RPMI7951 (cell line): ENCODE data around the gene IRF1. TPM values are rescaled to one million over a fixed set of nuclear protein-coding genes. Genes with fewer than 3 reads are reported as not detected.
"Not testable (repeated sequence)": the region's sequence is repeated elsewhere in the genome, so short reads cannot be mapped to it uniquely, and the experiment has no call there.

ENCODE experiments used
- DNase-seq: peaks from one replicate; pipeline ENCODE4 v3.0.0-alpha.2; 2012; ENCODE audit warnings: low read depth
- total RNA-seq: library from RNA; depleted of rRNA; stranded (reverse); fragments of >200 nt; shearing (Covaris generic); gene quantifications from 2 replicates; pipeline ENCODE4 v1.2.3, GENCODE V29; 2014

Gene IRF1
- total RNA-seq, 1 experiment from 2014 or later, result 42.1 TPM

DNA sequence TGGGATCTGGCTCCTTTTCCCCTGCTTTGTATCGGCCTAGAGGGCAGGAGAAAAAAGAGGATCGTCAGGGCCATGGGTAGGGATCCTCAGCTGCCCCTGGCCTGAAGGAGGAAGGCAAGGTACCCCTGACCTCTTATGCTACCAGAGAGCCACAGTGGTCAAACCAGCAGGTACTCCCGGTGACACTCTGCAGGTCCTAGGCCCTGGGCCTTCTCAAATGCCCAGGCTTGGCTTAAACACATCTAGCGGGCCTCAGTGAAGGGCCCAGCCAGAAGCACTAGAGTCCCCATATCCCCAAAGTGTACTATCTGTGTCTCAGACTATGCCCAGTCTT is 3.5 kb downstream of the IRF1 start:
- DNase-seq, result no peak

DNA sequence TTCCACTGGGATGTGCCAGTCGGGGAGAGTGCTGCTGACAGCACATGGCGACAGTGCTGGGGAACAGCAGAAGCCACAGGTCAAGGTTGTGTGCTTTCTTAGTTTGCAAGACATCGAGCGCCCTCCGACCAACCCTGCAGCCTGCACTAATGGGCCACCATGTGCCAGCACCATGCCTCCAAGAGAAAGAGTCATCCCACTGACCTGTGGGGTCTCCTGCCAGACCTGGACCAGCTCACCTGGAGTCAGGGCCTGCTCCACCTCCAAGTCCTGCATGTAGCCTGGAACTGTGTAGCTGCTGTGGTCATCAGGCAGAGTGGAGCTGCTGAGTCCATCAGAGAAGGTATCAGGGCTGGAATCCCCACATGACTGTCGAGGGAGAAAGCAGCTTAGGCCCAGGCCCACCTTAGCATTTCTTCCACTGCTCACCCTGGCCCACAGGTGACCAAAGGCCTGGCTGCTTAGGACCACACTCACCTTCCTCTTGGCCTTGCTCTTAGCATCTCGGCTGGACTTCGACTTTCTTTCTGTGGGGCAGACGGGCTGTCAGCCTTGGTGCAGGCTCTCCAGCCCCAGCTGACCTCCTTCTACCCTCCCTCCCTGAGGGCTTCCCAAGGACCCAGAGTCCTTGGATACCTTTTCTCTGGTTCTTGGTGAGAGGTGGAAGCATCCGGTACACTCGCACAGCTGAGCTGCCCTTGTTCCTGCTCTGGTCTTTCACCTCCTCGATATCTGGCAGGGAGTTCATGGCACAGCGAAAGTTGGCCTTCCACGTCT is 4.1 kb downstream of the IRF1 start:
- no peak for DNase-seq

DNA sequence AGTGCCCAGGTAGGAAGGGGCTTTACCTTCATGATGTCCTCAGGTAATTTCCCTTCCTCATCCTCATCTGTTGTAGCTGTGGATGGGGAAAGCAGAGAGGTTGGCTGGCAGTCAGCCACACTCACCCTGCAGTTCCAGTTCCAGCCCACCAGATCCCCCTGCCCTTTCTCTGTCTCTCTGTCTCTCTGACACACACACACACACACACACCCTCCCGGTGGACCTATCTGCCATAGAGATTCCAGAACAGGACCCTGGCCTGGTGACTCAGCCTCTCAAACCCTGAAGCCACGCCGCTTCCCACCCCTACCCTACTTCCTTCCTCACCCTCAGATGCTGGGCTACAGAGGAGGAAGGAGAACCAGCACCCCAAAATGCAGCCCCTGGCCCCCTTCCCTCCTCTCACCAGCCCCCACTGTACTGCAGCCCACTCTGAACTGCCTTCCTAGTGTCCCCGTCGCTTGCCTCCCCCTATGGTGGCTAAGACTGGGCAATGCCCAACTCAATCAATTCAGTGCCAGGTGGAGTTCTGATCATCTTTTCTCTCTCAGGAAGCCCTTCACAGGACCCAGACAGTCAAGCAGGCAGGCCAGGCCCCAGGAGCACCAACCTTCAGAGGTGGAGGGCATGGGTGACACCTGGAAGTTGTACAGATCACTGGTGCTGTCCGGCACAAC is 4.8 kb downstream of the IRF1 start:
- no peak for DNase-seq

DNA sequence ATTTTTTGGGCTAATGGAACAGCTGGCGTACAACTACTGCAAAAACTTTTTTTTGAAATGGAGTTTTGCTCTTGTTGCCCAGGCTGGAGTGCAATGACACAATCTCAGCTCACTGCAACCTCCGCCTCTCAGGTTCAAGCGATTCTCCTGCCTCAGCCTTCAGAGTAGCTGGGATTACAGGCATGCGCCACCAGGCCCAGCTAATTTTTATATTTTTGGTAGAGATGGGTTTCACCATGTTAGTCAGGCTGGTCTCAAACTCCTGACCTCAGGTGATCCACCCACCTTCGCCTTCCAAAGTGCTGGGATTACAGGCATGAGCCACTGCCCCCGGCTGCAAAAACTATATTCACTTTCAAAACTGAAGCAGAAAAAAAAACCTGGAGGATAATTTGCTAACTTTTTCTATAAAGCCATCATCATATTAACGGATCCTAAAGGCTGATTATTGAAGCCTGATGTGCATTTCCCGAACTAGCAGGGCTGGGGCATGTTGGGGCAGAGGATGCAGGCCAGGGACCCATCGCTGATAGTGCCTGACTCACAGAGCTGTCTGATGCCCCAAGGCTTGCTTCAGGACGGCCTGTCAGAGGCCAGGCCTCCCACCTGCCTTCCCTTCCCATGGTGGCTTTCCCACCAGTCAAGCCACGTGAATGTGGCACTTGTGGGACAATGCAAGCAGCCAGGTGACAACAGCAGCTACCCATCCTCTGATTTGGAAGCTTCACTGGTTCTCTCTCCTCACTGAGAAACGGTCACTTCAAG is 5.5 kb downstream of the IRF1 start:
- not testable (repeated sequence) for DNase-seq

DNA sequence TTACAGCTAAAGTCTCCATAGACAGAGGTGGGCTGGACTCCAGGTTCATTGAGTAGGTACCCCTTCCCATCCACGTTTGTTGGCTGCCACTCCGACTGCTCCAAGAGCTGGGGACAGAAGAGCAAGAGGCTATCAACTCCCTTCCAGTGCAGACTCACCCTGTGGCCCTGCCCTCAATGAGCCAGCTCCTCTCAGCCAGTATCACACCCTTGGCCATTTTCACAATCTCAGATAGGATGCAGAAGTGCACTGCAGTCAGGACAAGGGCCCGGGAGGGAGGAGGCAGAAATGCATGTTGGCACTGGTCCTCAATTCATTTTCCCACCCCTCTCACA is 6.2 kb downstream of the IRF1 start:
- no peak for DNase-seq

DNA sequence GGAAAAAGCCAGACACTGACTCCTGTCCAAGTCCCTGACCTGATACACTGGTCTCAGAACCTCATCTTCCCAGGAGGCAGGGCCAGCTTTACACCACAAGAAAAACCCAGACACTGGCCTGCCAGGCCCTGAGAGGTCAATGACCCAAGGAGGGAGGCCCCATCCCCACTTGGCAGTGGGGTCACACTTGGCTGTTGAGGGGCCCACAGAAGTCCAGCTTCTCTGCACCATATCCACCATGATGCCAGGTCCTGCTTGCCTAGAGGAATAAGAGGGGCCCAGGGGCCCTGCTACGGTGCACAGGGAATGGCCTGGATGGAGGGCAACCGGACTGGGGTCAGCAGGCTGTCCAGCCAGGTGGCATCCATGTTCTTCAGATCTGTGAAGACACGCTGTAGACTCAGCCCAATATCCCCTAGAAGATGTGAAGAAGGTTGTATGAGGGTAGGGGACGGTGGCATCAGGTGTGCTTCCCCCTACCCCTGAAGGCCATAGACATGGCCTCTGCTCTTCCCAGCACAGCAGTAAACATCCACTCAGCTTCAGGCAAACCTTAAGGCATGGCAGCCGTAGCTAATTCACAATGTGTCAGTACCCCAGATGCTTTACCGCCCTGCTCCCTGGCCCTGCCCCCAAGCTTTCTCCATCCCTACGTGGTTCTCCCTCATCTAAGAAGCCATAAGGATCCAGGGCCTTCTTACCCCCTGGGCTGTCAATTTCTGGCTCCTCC is 6.7 kb downstream of the IRF1 start:
- DNase-seq, result no peak

DNA sequence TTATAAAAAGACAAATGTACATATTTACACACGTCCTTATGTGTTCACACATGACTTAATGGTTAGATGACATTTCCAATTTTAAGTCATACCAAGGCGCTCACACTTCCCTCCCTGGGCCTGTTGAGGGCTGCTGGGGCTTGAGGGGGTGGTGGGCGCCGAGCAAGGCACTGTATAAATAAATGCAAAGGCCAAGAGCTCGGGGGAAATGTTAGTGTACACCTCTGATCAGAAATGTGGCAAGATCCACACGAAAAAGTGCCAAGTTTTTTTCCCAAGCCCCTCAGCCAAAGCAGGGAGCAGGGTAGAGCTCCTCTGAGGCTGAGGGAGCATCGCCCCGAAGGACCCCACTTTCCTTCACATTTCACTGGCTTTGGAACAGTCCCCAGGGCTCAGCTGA is 7.5 kb downstream of the IRF1 start:
- DNase-seq, result no peak

DNA sequence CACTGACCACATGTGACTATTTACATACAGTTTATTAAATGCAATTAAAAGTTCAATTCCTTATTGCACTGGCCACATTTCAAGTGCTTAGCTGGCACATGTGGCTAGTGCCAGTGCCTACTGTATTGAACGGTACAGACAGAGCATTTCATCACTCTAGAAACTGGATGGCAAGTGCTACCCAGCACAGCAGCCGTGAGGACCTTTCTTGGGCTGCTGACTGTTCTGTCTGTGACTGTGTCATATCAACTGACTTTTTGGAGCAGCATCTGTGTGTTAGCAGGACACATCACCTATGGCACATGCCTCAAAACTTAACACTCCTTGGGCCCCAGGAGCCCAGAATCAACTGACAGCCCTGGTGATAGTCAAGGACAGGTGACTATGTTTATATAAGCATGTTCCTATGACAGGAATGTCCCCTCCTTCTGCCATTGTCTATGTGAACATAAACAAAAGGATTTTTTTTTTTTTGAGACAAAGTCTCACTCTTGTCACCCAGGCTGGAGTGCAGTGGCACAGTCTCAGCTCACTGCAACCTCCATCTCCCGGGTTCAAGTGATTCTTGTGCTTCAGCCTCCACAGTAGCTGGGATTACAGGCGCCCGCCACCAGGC is 8.9 kb downstream of the IRF1 start:
- DNase-seq, result no peak

DNA sequence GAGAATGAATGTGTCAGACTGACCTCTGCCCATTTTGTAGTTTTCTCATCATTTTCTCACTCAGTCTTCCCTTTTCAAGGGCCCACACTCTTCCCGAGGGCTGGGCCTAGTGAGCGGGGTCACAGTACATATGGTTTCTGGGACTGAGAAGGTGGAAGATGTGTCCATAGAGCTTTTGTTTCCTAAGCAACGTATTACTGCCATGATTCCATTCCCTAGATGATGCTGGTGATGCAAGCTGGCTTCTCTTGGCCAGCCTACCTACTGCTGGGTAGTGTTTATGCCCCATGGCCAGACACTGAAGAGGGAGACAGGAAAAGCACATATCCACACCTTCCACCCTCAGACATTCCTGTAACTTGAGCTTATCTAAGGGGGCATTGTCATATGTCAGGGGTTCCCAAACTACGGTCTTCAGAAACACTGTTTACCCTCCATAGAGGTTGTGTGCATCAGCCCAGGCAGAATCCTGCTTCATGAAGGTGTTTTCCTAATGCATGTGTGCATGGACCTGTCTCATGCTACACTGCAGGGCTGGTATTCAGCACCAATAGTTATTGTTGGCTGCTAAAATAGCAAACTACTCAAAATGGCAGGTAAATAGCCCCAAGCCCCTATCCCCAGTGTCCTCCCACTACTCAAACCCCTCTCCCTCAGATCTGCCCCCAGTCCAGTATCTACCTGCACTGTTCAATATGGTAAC is 9.5 kb downstream of the IRF1 start:
- DNase-seq, result no peak

DNA sequence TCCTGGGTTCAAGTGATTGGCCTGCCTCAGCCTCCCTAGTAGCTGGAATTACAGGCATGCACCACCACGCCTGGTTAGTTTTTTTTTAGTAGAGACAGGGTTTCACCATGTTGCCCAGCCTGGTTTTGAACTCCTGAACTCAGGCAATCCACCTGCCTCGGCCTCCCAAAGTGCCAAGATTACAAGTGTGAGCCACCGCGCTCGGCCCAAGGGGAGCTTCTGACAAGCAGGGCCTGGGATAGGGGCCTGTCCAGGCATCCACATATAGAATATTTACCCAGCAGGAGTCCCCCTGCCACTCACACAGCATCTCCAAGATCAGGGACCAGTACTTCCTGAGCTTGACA is 10.1 kb downstream of the IRF1 start:
- DNase-seq, result no peak

DNA sequence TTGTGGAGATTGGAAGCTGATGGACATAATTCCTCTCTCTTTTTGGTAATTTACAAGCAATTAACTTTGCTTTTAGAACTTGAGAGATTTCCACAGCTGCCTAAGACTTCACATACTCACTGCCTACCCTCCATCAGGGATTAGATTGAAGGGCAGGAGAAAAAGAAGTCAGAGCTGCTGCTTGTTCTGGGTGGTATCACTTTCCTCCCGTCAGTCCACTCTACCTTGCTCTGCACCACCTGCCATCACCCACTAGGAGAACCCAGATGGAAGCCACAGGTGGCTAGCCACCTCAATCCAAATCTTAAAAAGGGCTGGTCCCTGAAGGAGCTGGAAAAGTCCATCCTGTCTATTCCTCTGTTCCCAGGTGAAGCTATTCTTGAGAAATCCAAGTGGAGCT is 10.5 kb downstream of the IRF1 start:
- no peak for DNase-seq

DNA sequence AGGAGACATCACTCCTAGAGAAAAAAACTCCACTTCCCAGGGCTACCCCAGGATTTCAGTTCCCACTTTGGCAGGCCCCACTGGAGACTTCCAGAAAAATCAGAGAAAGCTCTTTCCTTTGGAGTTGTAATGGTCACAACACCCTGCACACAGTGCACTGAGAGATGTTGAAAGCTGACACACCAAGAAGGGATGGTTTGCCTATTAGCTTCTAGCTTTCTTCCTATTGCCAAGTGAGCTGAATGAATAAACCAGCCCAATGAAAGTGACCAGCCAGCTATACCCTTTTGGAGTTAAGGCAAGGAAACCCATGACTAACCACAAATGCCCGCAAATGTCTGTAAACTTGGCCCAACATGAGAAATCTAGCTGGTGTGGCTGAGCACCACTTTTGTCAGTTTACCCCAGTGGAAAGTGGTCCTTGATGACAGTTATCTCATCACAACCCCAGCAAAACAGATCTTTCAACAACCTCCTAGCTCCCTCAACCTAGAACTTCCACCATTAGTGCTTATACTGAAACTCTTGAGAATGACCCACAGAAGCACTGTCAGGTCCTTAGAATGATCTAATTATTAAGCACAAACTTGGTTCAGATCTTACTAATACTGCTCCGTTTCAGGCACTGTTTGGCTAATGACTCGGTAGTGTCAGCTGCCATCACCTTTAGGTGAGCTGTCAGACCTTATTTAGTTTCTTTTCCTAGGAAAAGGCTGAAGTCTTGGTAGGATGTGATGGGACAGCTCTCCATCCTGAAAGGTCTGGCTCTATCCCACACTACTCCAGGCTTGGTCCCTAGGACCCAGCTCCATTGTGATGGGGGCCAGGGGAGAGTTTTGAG is 11.2 kb downstream of the IRF1 start:
- no peak for DNase-seq

DNA sequence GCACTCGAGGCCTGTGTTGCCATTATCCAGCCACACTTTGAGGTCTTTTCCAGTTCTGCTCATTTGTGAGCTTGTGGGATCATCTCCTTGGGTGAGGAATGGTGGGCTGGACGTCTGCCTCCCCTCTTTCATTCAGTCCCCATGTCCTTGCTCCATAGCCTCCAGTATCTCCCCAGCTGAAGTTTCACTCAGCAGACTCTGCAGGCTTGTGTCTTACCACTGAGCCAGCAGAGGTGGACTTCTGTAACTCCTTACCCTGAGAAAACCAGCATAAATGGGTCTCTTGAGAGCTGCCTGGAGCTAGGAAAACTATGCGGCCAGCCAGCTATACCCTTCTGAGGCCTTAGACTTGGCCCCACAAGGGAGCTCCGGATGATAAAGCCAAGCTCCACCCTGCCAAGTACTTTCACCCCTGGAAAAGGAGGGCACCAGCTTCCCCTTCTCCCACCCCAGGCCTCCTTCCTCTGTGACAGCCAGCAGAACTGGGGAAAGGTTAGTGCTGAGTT is 12.2 kb downstream of the IRF1 start:
- no peak for DNase-seq

DNA sequence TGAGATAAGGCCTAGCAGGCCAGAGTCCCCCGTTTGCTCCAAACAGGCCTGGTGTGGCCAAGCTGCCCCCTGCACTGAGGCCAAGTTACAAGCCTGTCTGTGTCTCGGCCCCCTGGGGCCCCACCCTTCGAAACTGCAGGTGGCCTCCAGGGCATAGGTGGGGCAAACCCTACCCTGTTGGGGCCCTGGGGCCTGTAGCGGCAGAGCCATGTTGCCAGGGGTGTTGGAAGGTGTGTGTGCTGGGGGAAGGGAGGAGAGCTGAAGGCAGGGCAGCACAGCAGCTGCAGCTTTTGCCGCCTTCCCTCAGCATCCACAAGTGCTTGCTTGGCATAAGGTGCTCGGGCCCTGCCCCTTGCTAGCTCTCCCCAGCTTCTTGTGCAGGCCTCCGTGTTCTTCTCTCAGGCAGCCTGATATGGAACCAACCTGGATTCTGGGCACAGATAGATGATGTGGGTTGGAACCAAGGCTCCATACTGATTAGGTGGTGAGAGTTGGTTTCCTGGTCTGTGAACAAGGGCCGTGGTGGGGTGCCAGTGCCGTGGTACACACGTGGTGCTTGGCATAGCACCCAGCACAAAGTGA is 12.7 kb downstream of the IRF1 start:
- no peak for DNase-seq

DNA sequence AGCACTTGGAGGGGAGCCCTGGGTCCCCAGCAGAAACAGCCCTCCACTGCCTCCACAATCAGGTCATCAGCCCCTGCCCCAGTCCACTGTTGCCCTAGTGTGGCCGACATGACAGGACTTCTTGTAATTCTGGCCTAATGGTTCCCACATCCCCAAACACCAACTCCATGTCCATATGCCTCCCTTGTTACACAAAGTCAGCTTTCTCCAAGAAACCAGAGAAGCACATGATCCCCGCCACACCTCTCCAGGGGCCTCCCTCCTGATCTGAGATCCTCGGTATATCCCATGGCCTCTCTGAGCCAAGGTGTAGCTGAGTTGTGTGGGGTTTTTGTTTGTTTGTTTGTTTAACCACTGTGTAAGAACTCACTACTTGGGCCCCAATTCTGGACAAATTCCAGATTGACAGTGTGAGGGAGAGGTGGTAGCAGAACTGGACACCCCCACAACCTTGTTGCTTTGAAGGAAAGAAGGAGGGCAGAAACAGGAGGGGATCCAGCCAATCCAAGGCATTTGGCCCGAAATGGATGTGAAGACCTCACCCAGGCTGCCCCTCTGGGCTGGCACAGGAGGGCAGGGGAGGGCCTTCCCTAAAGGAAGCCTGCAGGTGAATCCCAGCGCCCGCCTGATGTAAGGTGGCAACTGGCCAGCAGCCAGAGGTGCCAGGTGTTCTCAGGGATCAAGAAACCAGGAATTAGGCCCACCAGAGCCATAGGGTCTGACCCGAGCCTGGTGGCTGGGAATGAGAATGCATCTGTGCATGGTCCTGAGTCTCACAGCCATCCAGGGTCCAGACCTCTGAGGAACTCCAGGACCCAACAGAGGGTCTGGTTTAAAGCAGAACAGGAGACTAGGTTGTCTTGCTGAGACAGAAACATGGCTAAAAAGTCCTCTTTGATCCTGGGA is 13.4 kb downstream of the IRF1 start:
- no peak for DNase-seq

DNA sequence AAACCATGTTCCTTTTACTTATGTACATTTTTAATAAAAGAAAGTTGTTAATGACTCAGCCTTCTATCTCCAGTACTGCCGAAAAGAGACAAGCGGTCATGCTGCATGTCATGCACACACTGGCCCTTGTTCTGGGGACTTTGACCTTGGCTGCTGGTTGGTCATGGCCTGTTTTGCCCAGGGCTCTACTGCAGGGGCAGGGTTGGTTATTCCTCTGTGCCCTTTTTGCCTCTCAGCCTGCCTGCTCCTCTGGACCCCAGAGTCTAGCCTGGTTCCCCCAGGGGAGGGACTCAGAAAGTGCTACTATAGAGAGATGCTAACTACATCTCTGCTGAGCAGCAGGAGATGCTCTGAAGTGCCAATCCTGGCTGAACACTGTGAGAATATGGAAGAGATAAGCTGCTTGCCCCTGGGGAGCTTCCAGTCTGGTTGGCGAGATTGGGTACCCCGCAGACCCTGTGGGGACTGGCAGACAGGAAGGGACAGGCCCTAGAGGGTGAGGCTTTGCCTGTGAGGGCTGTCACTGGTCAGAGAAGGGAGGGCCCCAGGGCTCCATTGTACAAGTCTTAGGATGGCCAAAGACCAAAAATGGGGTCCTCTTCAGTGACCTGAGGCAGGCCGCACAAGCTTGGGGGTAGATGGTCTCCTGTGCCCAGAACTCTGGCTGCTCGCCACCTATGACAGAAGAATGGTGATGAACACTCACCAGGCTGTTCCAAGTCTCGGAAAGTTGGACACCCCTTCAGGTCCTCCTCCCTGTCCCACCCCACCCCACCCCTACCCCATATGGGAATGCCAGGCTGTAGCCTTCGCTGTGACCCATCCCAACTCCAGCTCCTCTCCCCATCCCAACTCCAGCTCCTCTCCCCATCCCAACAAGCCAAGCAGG is 14.3 kb downstream of the IRF1 start:
- no peak for DNase-seq

DNA sequence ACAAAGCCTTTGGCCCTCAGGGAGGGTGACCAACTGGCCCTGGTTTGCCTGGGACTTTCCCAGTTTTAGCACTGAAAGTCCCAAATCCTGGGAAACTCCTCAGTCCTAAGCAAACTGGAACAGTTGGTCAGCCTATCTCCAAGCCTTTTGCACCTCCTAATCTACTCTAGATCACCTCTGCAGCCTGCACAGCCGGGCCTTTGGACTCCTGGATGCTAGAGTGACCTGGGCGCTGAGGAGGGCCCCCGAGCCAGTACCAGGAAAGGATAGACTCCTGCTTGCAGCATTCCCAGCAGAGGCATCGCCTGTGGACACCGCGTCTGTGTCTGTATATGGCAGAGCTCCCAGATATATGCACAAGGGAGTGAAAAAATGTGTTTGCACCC is 15.1 kb downstream of the IRF1 start:
- peak; percentile 50 for DNase-seq
